SH-SY5Y (cell line): Measurements from ENCODE around the gene CA10.

Experiments
- GATA2 ChIP-seq: IDR thresholded peaks from 2 replicates; pipeline ENCODE4 v1.6.1; 2011; ENCODE audit warnings: mild to moderate bottlenecking, low read depth, low read length
- GATA3 ChIP-seq: IDR thresholded peaks from 2 replicates; pipeline ENCODE4 v1.6.1; 2011; ENCODE audit warnings: low read depth, mild to moderate bottlenecking, low read length, moderate library complexity

DNA sequence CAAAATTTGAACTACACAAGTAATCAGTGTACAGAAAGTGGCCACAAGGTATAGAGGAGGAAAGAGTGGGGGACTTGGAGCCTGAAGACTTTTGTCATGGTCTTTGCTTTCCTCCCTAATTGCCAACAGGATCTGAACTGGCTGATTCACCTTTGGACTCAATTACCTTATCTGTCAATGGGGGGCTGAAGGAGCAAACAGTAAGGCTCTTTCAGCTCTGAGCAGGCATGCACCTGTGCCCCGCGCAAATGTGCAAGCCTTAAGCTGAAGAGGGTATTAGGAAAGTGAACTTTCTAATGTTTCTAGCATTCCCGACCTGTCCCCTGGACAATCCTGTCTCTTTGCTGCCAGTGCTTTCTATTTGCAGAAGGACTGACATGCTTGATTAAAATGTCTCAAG, 302.7 kb downstream of the CA10 start:
- no peak for TF ChIP-seq GATA2
- no peak for TF ChIP-seq GATA3
